Right lobe of liver (tissue), 4 donors: Measurements from ENCODE around the gene MPZL2.

Source experiments
- POLR2A ChIP-seq: fragments of 450-650 bp; IDR thresholded peaks from one replicate; pipeline ENCODE4 v1.6.1; 2017; ENCODE audit warnings: antibody characterized with exemption, mild to moderate bottlenecking
- TF ChIP-seq, protein P1 (sequence below), 4 donors: fragments of 200-600 bp in 3 of 4; fragments of 450-650 bp in 1 of 4; IDR thresholded peaks; one replicate each; pipeline versions ENCODE4 v1.5.1 to v1.8.0; 2016 to 2022; ENCODE audit warnings: antibody characterized with exemption in 4 of 4, mild to moderate bottlenecking in 2 of 4
- donor health status: DM: no; HTN: no; CAD: no.
- donor health status: DM: no; HTN: no; CAD: no.
- donor health status: DM: no; HTN: yes; CAD: no.

GRCh38 chr11:118226781-118227180 is 37.3 kb downstream of the MPZL2 start:
- no peak for TF ChIP-seq POLR2A
- TF ChIP-seq, protein P1, sequence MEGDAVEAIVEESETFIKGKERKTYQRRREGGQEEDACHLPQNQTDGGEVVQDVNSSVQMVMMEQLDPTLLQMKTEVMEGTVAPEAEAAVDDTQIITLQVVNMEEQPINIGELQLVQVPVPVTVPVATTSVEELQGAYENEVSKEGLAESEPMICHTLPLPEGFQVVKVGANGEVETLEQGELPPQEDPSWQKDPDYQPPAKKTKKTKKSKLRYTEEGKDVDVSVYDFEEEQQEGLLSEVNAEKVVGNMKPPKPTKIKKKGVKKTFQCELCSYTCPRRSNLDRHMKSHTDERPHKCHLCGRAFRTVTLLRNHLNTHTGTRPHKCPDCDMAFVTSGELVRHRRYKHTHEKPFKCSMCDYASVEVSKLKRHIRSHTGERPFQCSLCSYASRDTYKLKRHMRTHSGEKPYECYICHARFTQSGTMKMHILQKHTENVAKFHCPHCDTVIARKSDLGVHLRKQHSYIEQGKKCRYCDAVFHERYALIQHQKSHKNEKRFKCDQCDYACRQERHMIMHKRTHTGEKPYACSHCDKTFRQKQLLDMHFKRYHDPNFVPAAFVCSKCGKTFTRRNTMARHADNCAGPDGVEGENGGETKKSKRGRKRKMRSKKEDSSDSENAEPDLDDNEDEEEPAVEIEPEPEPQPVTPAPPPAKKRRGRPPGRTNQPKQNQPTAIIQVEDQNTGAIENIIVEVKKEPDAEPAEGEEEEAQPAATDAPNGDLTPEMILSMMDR (IDR thresholded peaks at IDR 0.05), result no peak
